GM12872 (cell line): ENCODE data around the gene TMEM108.

Experiments
- TF ChIP-seq, protein P1 (sequence below): IDR thresholded peaks from 3 replicates; pipeline ENCODE4 v1.5.1; 2011; ENCODE audit warnings: low read depth, mild to moderate bottlenecking, low read length, moderate library complexity; ENCODE audit not compliant: insufficient read depth

The TMEM108 gene

GRCh38 chr3:133038089-133038730, at the start of gene TMEM108:
TSS of gene TMEM108 (plus strand) at chr3:133038391.
- TF ChIP-seq, protein P1, sequence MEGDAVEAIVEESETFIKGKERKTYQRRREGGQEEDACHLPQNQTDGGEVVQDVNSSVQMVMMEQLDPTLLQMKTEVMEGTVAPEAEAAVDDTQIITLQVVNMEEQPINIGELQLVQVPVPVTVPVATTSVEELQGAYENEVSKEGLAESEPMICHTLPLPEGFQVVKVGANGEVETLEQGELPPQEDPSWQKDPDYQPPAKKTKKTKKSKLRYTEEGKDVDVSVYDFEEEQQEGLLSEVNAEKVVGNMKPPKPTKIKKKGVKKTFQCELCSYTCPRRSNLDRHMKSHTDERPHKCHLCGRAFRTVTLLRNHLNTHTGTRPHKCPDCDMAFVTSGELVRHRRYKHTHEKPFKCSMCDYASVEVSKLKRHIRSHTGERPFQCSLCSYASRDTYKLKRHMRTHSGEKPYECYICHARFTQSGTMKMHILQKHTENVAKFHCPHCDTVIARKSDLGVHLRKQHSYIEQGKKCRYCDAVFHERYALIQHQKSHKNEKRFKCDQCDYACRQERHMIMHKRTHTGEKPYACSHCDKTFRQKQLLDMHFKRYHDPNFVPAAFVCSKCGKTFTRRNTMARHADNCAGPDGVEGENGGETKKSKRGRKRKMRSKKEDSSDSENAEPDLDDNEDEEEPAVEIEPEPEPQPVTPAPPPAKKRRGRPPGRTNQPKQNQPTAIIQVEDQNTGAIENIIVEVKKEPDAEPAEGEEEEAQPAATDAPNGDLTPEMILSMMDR: no peak

DNA sequence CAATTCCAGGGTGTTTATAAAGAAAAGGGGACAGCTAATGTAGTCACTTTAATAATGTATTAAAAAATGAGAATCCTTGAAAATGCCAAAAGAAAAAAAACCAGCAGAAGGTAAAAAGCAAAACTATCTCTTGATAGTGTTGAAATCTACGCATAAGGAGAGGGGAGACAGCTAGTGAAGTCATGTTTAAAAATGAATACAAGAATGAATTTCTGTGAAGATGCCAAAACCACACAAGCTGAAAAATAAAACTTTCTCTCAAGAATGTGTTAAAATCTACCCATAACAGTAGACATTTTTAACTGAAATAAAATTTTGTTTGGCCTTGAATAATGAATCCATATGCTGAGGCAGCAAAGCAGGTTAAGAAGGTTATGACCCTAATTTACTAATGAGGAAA, 42.2 kb upstream of the TMEM108 start:
- TF ChIP-seq, protein P1: no peak

DNA sequence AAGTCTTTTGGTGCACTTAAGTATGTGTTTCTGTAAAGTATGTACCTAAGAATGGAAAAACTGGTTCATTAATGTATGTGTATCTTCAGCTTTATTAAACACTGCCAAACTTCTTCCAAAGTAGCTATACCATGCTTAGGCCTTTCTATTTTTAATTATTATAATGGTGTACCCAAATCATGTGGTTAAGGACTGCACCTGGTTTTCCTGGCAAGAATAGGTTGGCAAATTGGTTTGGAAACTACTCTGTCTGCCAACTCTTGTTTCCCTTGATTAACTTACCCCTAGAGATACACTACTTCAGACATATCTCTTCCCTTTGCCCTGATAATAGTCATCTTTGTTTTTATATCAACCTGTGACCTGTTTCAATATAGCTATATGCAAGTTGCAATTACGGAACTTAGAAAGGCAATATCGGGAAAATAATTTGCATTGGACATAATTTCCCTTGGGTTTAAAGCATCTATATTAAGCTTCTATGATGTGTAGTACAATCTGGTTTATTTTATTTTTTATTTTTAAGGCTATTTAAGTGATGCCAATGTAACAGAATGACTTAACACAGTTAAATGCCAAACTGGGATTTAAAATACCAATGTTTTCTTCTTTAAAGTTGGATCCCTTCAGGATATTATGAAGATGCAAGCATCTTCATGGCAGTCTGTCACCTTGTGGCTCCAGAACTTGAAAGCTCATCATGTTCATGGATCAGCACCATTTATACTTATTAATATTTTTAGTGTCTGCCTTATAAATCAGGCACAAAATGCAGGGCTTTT, 40.6 kb upstream of the TMEM108 start:
- TF ChIP-seq, protein P1: no peak

DNA sequence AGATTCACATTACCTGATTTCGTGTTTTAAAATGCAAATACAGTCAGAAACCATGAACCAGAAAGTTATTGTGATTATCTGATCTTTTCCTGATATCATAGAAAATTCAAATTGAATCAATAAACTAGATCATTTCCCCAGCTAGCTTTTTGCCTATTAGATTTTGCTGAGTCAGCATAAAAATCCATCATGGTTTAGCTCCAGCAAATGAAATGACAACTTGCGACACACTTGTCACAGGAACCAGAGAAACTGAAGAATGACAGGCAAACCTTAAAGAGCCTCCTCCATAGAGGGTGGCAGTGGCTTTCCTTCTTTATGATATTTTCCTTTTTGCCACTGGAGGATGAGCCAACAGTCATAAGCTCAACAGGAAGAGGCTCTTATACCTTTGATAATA, 30.6 kb upstream of the TMEM108 start:
- TF ChIP-seq, protein P1: no peak

GRCh38 chr3:133014325-133014724, 23.9 kb upstream of the TMEM108 start:
- TF ChIP-seq, protein P1: no peak

DNA sequence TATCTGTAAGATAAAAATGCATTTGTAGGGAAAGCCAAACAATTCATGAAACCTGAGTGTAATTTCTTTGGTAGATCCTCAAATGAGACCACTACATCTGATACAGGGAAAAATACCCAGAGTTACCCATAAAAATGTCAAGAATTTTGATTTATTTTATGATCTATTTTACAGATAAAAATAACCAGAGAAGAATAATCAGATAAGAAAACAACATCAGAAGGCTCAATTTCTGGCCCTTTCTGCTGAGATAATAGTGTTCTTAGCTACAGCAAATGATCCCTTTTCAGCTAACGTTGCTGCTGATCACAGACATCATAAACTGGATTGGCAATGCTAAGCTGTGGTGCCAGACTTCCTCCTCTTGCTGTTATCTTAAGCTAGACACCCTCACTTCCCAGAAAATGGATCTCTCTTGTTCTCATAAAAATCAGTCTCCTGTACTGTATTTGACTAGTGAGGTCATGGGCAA, 21.3 kb upstream of the TMEM108 start:
- TF ChIP-seq, protein P1: no peak

GRCh38 chr3:133018921-133019320, 19.3 kb upstream of the TMEM108 start:
- TF ChIP-seq, protein P1: no peak
